Endothelial cell of umbilical vein (primary cell): Measurements from ENCODE around the gene MED25. TPM values are rescaled to one million over a fixed set of nuclear protein-coding genes. Genes with fewer than 3 reads are reported as not detected.

Experiments used
- BruUV-seq: library from RNA; stranded (reverse); fragments of 400-500 nt; replicated peaks from 2 replicates; lab custom pipeline; 2021; lab: Mats Ljungman, UMichigan
- CTCF ChIA-PET: fragments of 300-600, 350-600 bp; sonication (Branson Sonifier 250); formaldehyde crosslinking; loops from one replicate; lab custom pipeline; 2021; ENCODE audit warnings: antibody characterized with exemption, inconsistent platforms; lab: Charles Lee
- POLR2A ChIA-PET: fragments of 300-600, 350-600 bp; sonication (Branson Sonifier 250); formaldehyde crosslinking; loops from one replicate; lab custom pipeline; 2021; ENCODE audit warnings: antibody characterized with exemption, inconsistent platforms; lab: Charles Lee
- DNase-seq: peaks from one replicate; pipeline ENCODE4 v3.0.0-alpha.2; 2011; ENCODE audit warnings: low read depth, low spot score
- FAIRE-seq: peaks from 2 replicates; lab custom pipeline; 2011; peaks lifted over from hg19 to GRCh38; lab: Jason Lieb, UNC
- H2AFZ ChIP-seq: 2 replicates; pipeline ENCODE4 v1.6.0; 2012; ENCODE audit warnings: low read depth, low read length, control low read depth, inconsistent platforms
- H3K27ac ChIP-seq: 2 replicates; pipeline ENCODE4 v1.5.1; 2011; ENCODE audit warnings: low read depth, mild to moderate bottlenecking, control low read depth, low read length, moderate library complexity; ENCODE audit not compliant: insufficient read depth
- H3K27me3 ChIP-seq, 2 experiments: 2 replicates each; pipeline versions ENCODE4 v1.6.0 to v1.6.1; 2011; ENCODE audit warnings: low read length in 2 of 2, mixed read lengths in 1 of 2; ENCODE audit not compliant: control insufficient read depth in 2 of 2, insufficient read depth in 2 of 2
- H3K36me3 ChIP-seq, 2 experiments: 2 replicates in 1 of 2; 3 replicates in 1 of 2; pipeline ENCODE4 v1.5.1; 2011; ENCODE audit warnings: low read length in 2 of 2, mild to moderate bottlenecking in 1 of 2, moderate library complexity in 1 of 2; ENCODE audit not compliant: control insufficient read depth in 2 of 2, insufficient read depth in 2 of 2; ENCODE audit errors: extremely low read depth in 1 of 2
- H3K4me1 ChIP-seq: 3 replicates; pipeline ENCODE4 v1.5.1; 2011; ENCODE audit warnings: mild to moderate bottlenecking, low read length; ENCODE audit not compliant: control insufficient read depth, insufficient read depth; ENCODE audit errors: extremely low read depth
- H3K4me2 ChIP-seq: 2 replicates; pipeline ENCODE4 v1.6.1; 2011; ENCODE audit warnings: low read length, control low read depth, mixed read lengths; ENCODE audit not compliant: insufficient read depth
- H3K4me3 ChIP-seq, 3 experiments: fragments of 200-600 bp in 1 of 3; sonication (generic), shearing (Covaris generic) in 1 of 3; replicated peaks in 1 of 3; 2 replicates each; pipeline ENCODE4 v1.5.1; 2011 to 2016; ENCODE audit warnings: control low read depth in 3 of 3, low read length in 3 of 3, mild to moderate bottlenecking in 2 of 3, inconsistent platforms in 1 of 3, low read depth in 1 of 3, moderate library complexity in 1 of 3; ENCODE audit not compliant: insufficient read depth in 1 of 3
- H3K79me2 ChIP-seq: 2 replicates; pipeline ENCODE4 v1.6.0; 2012; ENCODE audit warnings: low read length, inconsistent platforms; ENCODE audit not compliant: control insufficient read depth, insufficient read depth
- H3K9ac ChIP-seq: replicated peaks from 2 replicates; pipeline ENCODE3; 2011; ENCODE audit warnings: low read length, control low read depth; ENCODE audit not compliant: insufficient read depth; ENCODE audit errors: extremely low read depth
- H3K9me1 ChIP-seq: replicated peaks from 3 replicates; pipeline ENCODE4 v1.6.0; 2011; ENCODE audit warnings: mild to moderate bottlenecking, low read length; ENCODE audit not compliant: control insufficient read depth, insufficient read depth; ENCODE audit errors: extremely low read depth
- H3K9me3 ChIP-seq: replicated peaks from 2 replicates; pipeline ENCODE4 v1.5.1; 2012; ENCODE audit warnings: low read length, inconsistent platforms; ENCODE audit not compliant: control insufficient read depth, insufficient read depth
- H4K20me1 ChIP-seq: replicated peaks from 2 replicates; pipeline ENCODE3; 2011; ENCODE audit warnings: mild to moderate bottlenecking, low read length; ENCODE audit not compliant: control insufficient read depth, insufficient read depth; ENCODE audit errors: extremely low read depth
- EZH2 ChIP-seq: IDR thresholded peaks from 2 replicates; pipeline ENCODE4 v1.6.1; 2012; ENCODE audit warnings: borderline replicate concordance, low read depth, mild to moderate bottlenecking, moderate library complexity, low read length, inconsistent platforms; ENCODE audit not compliant: severe bottlenecking
- FOS ChIP-seq: IDR thresholded peaks from 2 replicates; pipeline ENCODE4 v1.6.1; 2011; ENCODE audit warnings: mild to moderate bottlenecking, low read length, moderate library complexity, borderline replicate concordance; ENCODE audit not compliant: insufficient read depth
- GATA2 ChIP-seq: IDR thresholded peaks from 2 replicates; pipeline ENCODE4 v1.7.0; 2011; ENCODE audit warnings: low read depth, mild to moderate bottlenecking, moderate library complexity, mixed read lengths, low read length; ENCODE audit not compliant: insufficient read length, insufficient read depth
- JUN ChIP-seq: IDR thresholded peaks from 2 replicates; pipeline ENCODE4 v1.6.1; 2011; ENCODE audit warnings: borderline replicate concordance, low read depth; ENCODE audit not compliant: insufficient read length, insufficient read depth
- MYC ChIP-seq: IDR thresholded peaks from one replicate; pipeline ENCODE4 v1.6.1; 2011; ENCODE audit warnings: mild to moderate bottlenecking, low read depth, low read length
- POLR2A ChIP-seq: IDR thresholded peaks from 2 replicates; pipeline ENCODE4 v1.6.1; 2012; ENCODE audit warnings: low read depth, mild to moderate bottlenecking, control low read depth, low read length
- POLR2AphosphoS5 ChIP-seq: IDR thresholded peaks from 2 replicates; pipeline ENCODE4 v1.6.1; 2012; ENCODE audit warnings: low read depth, mild to moderate bottlenecking, control low read depth, low read length, moderate library complexity; ENCODE audit not compliant: insufficient read depth
- dilution Hi-C: fragments of 300-500 bp; cut with MboI; formaldehyde crosslinking; loops from one replicate; pipeline ENCODE4 v1.15.0; 2019; ENCODE audit warnings: low sequenced_read_pairs; ENCODE audit not compliant: extremely low pct_ligation_motif_present
- intact Hi-C: fragments of 100-400 bp; cut with micrococcal nuclease; formaldehyde crosslinking; loops from one replicate; pipeline ENCODE4 v1.10.0; 2022
- polyA plus RNA-seq, 4 experiments: library from polyadenylated mRNA; depleted of rRNA in 3 of 4; stranded (reverse) in 3 of 4; unstranded in 1 of 4; fragments of >200 nt; gene quantifications; 2 replicates each; pipeline versions ENCODE4 v1.2.1 to v1.2.3, GENCODE V29; 2011 to 2012; ENCODE audit warnings: missing spikeins in 1 of 4
- total RNA-seq: library from RNA; stranded (reverse); gene quantifications from 2 replicates; pipeline ENCODE4 v1.2.3, GENCODE V29; 2021
- TF ChIP-seq, protein P1 (sequence below): IDR thresholded peaks from 2 replicates; pipeline ENCODE4 v1.6.1; 2011; ENCODE audit not compliant: insufficient read depth, insufficient read length
- TF ChIP-seq, protein P2 (sequence below), 2 donors: IDR thresholded peaks; 1 replicate in 1 of 2; 2 replicates in 1 of 2; pipeline ENCODE4 v1.5.1; 2011; ENCODE audit warnings: low read length in 2 of 2, mild to moderate bottlenecking in 2 of 2, moderate library complexity in 2 of 2, control low read depth in 1 of 2, inconsistent platforms in 1 of 2, low read depth in 1 of 2; ENCODE audit not compliant: insufficient read depth in 1 of 2; ENCODE audit errors: extremely low read depth in 1 of 2

The MED25 gene
- total and polyA plus RNA-seq, 2 donors (not counting 3 experiments of a cell fraction or from before 2014, with no cell fraction given): 31.7 to 62.9 TPM

DNA sequence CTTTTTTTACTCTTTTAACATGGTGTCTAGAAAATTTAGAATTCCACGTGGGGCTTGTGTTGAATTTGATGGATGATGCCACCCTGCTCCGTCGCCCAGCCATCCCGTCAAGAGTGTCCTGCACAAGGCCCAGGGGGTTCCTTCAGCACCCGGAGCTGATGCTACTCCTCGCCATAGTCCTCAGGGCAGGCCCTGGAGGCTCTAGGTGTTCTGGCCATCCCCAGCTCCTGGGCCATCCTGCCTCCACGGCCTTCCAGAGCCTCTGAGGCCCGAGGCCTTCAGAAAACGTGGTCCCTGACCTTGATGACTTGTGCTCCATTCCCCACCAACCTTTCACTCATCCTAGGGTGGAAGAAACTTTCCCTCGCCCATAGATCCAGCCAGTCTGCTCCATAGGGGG is 55.7 kb downstream of the MED25 start:
- TF ChIP-seq EZH2 (no peak), POLR2A (no peak), FOS (no peak), MYC (no peak), GATA2 (no peak), POLR2AphosphoS5 (no peak), JUN (no peak)
- TF ChIP-seq, protein P1, sequence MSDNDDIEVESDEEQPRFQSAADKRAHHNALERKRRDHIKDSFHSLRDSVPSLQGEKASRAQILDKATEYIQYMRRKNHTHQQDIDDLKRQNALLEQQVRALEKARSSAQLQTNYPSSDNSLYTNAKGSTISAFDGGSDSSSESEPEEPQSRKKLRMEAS: no peak
- TF ChIP-seq, protein P2, sequence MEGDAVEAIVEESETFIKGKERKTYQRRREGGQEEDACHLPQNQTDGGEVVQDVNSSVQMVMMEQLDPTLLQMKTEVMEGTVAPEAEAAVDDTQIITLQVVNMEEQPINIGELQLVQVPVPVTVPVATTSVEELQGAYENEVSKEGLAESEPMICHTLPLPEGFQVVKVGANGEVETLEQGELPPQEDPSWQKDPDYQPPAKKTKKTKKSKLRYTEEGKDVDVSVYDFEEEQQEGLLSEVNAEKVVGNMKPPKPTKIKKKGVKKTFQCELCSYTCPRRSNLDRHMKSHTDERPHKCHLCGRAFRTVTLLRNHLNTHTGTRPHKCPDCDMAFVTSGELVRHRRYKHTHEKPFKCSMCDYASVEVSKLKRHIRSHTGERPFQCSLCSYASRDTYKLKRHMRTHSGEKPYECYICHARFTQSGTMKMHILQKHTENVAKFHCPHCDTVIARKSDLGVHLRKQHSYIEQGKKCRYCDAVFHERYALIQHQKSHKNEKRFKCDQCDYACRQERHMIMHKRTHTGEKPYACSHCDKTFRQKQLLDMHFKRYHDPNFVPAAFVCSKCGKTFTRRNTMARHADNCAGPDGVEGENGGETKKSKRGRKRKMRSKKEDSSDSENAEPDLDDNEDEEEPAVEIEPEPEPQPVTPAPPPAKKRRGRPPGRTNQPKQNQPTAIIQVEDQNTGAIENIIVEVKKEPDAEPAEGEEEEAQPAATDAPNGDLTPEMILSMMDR (IDR thresholded peaks at IDR 0.05; ENCODE audit: extremely low read depth in 1 of 2, insufficient read depth in 1 of 2, low read depth in 1 of 2, low read length in 2 of 2): no peak
- FAIRE-seq: no peak
- no peak for DNase-seq
- Histone ChIP-seq H3K4me3 (no peak overlapping the region), H3K27ac (no peak overlapping the region), H3K9me3 (no peaks in the 10 kb centered on the region), H3K4me2 (no peak overlapping the region), H4K20me1 (no peaks in the 10 kb centered on the region), H2AFZ (no peak overlapping the region), H3K36me3 (peaks cover 0 to 9% of the 10 kb centered on the region in 2 experiments), H3K9ac (no peak overlapping the region), H3K27me3 (no peaks in the 10 kb centered on the region), H3K4me1 (peaks cover 22% of the 10 kb centered on the region), H3K79me2 (peaks cover 18% of the 10 kb centered on the region), H3K9me1 (no peaks in the 10 kb centered on the region)
- ChIA-PET POLR2A (no interaction called here), CTCF (no interaction called here)
- BruUV-seq: no TSS peak
- dilution Hi-C loops: no loop called here
- intact Hi-C loops: no loop called here
